Renal pelvis (tissue), 4 donors: ENCODE measurements around the gene PRSS8. TPM values are rescaled to one million over a fixed set of nuclear protein-coding genes. Genes with fewer than 3 reads are reported as not detected.
"Not testable (repeated sequence)": the region's sequence is repeated elsewhere in the genome, so short reads cannot be mapped to it uniquely, and the experiment has no call there.

ENCODE experiments used
- DNase-seq: peaks from one replicate; pipeline ENCODE4 v3.0.0-alpha.2; 2013
- polyA plus RNA-seq, 3 donors: library from polyadenylated mRNA; unstranded; fragments of 120-200 nt; gene quantifications; one replicate each; pipeline ENCODE4 v1.2.1, GENCODE V29; 2013; ENCODE audit not compliant: insufficient read length in 3 of 3

The PRSS8 gene
- polyA plus RNA-seq, 3 donors: 74.4 to 91.2 (median 75.3) TPM

DNA sequence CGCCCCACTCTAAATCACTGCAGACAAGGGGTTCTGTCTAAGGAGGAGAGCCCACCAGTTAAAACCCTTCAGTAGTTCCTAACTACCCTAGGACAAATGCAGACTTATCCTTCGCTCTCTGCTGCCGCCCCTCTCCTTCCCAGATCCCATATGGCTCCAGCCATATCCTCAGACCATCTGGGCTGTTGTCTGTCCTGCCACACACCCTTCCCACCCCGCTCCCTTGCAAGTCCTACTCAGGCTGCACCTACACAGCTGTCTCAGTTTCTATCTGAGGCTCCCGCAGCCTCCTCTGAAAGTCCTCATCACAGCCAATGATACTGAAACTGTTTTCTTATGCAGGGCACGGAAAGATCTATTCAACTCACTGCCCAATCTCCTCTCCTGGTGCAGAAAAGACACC is 28.1 kb downstream of the PRSS8 start:
- DNase-seq: no peak

- no peak for DNase-seq
Measured at GRCh38 chr16:31106509-31107464, 28.7 kb downstream of the PRSS8 start.

- no peak for DNase-seq
Measured at GRCh38 chr16:31105677-31106213, 29.8 kb downstream of the PRSS8 start.

GRCh38 chr16:31100876-31101641 is 34.5 kb downstream of the PRSS8 start:
- DNase-seq: not testable (repeated sequence)

GRCh38 chr16:31099860-31100638 is 35.5 kb downstream of the PRSS8 start:
- no peak for DNase-seq

DNA sequence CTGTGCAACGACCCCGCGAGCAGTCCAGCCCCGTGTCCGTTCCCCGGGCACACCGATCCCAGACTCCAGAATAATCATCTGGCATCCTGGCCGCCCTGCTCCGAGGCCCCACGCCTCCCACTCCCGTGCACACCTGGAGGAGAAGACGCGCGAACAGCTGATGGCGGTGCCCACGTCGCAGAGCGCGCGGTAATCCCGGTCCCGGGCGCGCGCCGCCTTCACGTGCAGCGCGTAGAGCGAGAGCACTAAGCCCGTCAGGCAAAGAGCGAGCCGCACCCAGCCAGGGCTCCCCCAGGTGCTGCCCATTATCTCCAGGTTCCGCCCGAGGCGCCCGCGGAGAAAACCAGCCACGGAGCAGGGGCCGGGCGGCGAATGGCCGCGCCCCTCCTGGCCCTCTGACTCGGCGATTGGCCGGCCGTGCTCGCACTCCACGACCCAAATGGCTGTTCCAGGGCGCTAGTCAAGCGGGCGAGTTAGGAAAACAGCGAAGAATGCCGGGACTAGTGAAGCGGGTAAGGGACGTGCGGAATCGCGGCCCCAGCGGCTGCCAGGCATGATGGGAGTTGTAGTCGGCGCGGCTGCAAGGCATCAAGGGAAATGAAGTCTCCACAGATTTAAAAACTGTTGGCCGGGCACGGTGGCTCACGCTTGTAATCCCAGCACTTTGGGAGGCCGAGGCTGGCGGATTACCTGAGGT is 41.0 kb downstream of the PRSS8 start, which contains the start of gene VKORC1:
TSS of gene VKORC1 (minus strand) at position 374 of the 697 bp plus-strand sequence. CDS start at position 306, 68 bp downstream.
- DNase-seq: peak; percentile 93

DNA sequence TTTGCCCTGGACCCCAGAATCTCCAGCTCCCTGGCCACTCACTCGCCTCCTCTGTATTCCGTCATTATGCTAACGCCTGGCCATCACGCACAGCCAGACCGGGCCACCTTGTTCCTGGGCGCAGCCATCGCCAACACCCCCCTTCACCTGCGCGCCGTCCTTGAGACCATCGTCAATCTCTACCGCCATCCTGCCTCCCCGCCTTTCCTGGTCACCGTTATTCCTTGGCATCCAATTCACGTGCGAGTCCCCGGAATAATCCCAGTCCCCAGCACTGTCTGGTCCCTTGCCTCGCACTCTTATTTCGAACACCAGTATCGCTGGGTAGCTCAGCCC is 41.5 kb downstream of the PRSS8 start:
- DNase-seq: peak; percentile 11

GRCh38 chr16:31093132-31093703 is 42.3 kb downstream of the PRSS8 start:
- peak; percentile 11 for DNase-seq

DNA sequence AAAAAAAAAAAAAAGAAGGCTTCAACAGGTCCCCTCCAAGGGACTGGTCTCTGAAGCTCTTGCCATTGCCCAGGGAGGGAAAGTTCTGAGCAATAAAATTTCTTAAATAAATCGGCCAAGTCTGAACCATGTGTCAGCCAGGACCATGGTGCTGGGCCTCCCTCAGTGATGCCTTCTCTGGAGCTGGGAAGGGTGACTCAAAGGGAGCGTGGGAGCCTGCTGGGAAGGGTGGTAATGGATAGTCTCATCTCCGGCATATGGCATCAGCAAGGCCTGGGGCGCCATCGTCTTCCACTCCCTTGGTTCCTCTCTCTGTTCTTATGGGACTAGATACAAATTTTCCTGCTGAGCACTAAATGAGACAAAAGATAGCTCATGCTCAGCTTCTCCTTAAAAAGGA is 43.2 kb downstream of the PRSS8 start:
- no peak for DNase-seq

- DNase-seq: no peak
Measured at GRCh38 chr16:31090540-31090939, 45.0 kb downstream of the PRSS8 start.

DNA sequence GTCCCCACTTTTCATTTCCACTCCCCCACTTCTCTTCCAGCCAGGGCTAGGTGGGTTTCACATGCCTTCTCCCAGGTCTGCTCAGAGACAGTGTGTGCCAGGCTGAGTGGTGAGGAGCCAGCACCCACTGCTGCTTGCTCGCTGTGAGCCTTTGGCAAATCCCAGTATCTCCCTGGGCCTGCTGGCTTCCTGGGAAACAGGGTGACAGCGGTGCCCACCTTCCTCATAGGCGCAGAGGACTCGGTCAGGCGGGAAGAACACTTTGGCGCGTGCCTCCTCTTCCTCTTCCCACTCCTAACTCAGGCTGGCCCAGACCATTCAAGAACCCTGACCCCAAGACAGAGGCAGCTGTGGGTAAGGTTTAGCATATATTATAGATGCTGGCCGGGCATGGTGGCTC is 46.3 kb downstream of the PRSS8 start:
- DNase-seq: no peak

DNA sequence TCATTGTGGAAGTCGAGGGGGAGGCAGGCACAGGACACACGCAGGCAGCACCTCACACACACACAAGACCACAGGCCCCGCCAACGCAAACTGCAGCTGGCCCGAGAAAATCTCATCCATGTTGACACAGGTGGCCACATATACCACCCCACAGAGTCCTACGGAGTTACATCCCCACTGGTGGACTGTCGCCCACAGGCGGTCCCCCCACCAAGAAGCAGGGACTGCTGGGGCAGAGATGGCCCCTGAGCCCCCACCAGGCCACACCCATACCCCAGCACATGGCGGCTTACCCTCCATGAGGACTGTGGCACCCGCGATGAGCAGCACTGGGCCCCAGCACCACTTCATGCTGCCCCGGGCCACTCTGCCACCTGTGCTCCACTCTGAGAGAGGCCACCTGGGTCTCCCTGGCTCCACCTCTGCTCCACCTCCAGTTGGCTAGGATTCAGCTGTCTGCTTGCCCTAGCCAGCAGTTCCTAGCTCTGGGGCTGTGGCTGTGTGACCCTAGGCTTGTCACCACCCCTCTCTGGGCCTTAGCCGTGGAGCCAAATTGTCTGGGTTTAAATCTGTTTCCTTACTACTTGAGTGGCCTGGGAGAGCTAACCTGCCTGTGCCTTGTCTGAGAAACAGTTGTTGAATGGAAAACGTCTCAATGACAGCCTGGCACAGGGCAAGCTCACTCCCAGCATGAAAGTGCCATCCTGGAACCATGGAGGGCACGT is 46.9 kb downstream of the PRSS8 start, which contains the start of gene PRSS53:
TSS of gene PRSS53 (minus strand) at position 485 of the 725 bp plus-strand sequence. CDS start at position 351, 134 bp downstream.
- DNase-seq: no peak

- no peak for DNase-seq
Measured at GRCh38 chr16:31087971-31088370, 47.6 kb downstream of the PRSS8 start.

- DNase-seq: no peak
Measured at GRCh38 chr16:31087481-31087880, 48.0 kb downstream of the PRSS8 start.

DNA sequence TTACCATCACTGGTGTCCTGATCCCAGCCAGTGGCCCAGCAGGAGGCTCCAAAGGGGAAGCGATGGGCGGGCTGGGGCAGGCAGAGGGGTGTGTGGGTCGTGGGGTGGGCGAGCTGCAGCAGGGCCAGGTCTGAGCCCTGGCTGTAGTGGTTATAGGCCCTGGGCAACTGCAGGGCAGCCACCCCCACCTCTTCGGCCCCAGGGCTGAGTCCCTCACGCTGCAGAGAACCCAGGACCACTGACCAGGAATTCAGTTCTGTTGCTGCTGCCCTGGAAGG is 49.0 kb downstream of the PRSS8 start:
- DNase-seq: no peak

GRCh38 chr16:31085873-31086628 is 49.5 kb downstream of the PRSS8 start:
- DNase-seq: no peak

GRCh38 chr16:31085411-31085810 is 50.1 kb downstream of the PRSS8 start:
- no peak for DNase-seq

- DNase-seq: no peak
Measured at GRCh38 chr16:31084584-31085302, 50.8 kb downstream of the PRSS8 start.

DNA sequence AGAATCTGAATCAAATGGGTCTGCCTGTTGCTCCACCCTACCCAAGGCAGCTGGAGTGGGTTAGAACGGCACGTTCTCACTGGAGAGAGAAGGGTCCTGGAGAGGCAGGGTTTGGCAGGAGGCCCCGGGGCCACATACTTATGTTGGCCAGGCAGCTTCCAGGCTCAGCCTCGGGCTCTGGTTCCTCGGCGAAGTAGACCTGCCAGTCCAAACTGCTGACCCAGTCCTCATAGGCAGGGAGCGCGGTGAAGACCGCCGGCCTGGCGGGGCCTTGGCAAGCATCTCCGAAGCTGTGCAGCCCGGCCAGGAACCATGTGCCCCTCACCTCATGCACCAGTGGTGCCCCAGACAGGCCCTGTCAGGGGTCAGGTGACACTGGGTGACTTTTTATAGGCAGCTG is 51.5 kb downstream of the PRSS8 start:
- DNase-seq: no peak
